SU-DHL-6 (cell line): ENCODE measurements around the gene ATP7B.

Source experiments
- H2AFZ ChIP-seq: fragments of 200-600 bp; sonication (generic); 2 replicates; pipeline ENCODE4 v1.6.1; 2014; ENCODE audit warnings: low read depth, mild to moderate bottlenecking, moderate library complexity, mixed read lengths, antibody characterized with exemption, low read length; ENCODE audit not compliant: severe bottlenecking
- H3F3A ChIP-seq: fragments of 200-600 bp; shearing (Covaris generic); 2 replicates; pipeline ENCODE4 v1.6.0; 2016; ENCODE audit warnings: antibody characterized with exemption, mild to moderate bottlenecking; ENCODE audit not compliant: insufficient read depth
- H3K27ac ChIP-seq: fragments of 200-600 bp; sonication (generic); 2 replicates; pipeline ENCODE4 v1.5.1; 2016; ENCODE audit warnings: low read depth, mild to moderate bottlenecking, low read length, moderate library complexity, mixed read lengths
- H3K27me3 ChIP-seq: fragments of 200-600 bp; sonication (generic), shearing (Covaris generic); 2 replicates; pipeline ENCODE4 v1.6.0; 2014; ENCODE audit warnings: mild to moderate bottlenecking, low read length
- H3K36me3 ChIP-seq: fragments of 200-600 bp; sonication (generic); 2 replicates; pipeline ENCODE4 v1.6.1; 2014; ENCODE audit warnings: mild to moderate bottlenecking, low read length, mixed read lengths
- H3K4me2 ChIP-seq: fragments of 300-600, 200-600 bp; shearing (Covaris generic), sonication (generic); 2 replicates; pipeline ENCODE4 v1.6.0; 2014; ENCODE audit warnings: low read length, low read depth, mild to moderate bottlenecking; ENCODE audit not compliant: poor library complexity, severe bottlenecking
- H3K4me3 ChIP-seq: fragments of 200-600 bp; sonication (generic); 2 replicates; pipeline ENCODE4 v1.5.1; 2014; ENCODE audit warnings: antibody characterized with exemption, low read length, mild to moderate bottlenecking, mixed read lengths; ENCODE audit not compliant: insufficient read depth, poor library complexity, severe bottlenecking
- H3K79me2 ChIP-seq: fragments of 200-600 bp; sonication (generic); 2 replicates; pipeline ENCODE4 v1.6.1; 2014; ENCODE audit warnings: mild to moderate bottlenecking, low read length, moderate library complexity; ENCODE audit not compliant: insufficient read depth
- H3K9ac ChIP-seq: fragments of 200-600 bp; sonication (generic); 2 replicates; pipeline ENCODE4 v1.7.0; 2014; ENCODE audit warnings: mild to moderate bottlenecking, low read length
- H3K9me2 ChIP-seq: fragments of 200-600 bp; sonication (generic); replicated peaks from 2 replicates; pipeline ENCODE4 v1.6.1; 2014; ENCODE audit warnings: low read length; ENCODE audit not compliant: insufficient read depth
- H3K9me3 ChIP-seq: fragments of 200-600 bp; sonication (generic); 2 replicates; pipeline ENCODE4 v1.6.1; 2014; ENCODE audit warnings: low read length, mixed read lengths; ENCODE audit not compliant: insufficient read depth
- H4K20me1 ChIP-seq: fragments of 200-600 bp; sonication (generic); 2 replicates; pipeline ENCODE4 v1.6.1; 2014; ENCODE audit warnings: low read depth, mild to moderate bottlenecking, antibody characterized with exemption, low read length, moderate library complexity, mixed read lengths
- CTCF ChIP-seq: fragments of 200-600 bp; sonication (generic); IDR thresholded peaks from one replicate; pipeline ENCODE4 v1.5.1; 2017; ENCODE audit warnings: antibody characterized with exemption, mild to moderate bottlenecking, low read length, moderate library complexity; ENCODE audit not compliant: insufficient read depth, poor library complexity, severe bottlenecking
- EZH2phosphoT487 ChIP-seq: fragments of 200-600 bp; sonication (generic), shearing (Covaris generic); conservative IDR thresholded peaks from 2 replicates; pipeline ENCODE4 v1.6.1; 2018; ENCODE audit warnings: mild to moderate bottlenecking, antibody characterized with exemption, low read length, moderate library complexity, mixed read lengths

Gene ATP7B

GRCh38 chr13:52048516-52048915 is 37.3 kb upstream of the ATP7B start:
- H3K9me2 ChIP-seq, result no peaks in the 10 kb centered on the region
- no peak overlapping the region for H3K9ac ChIP-seq
- H3K4me3 ChIP-seq, result no peak overlapping the region
- no peaks in the 10 kb centered on the region for H3F3A ChIP-seq
- TF ChIP-seq CTCF (no peak), EZH2phosphoT487 (no peak)
- H2AFZ ChIP-seq, result no peak overlapping the region
- no peaks in the 10 kb centered on the region for H3K9me3 ChIP-seq
- H3K36me3 ChIP-seq, result no peaks in the 10 kb centered on the region
- no peaks in the 10 kb centered on the region for H4K20me1 ChIP-seq
- no peaks in the 10 kb centered on the region for H3K27me3 ChIP-seq
- H3K79me2 ChIP-seq, result no peaks in the 10 kb centered on the region
- no peak overlapping the region for H3K27ac ChIP-seq
- no peak overlapping the region for H3K4me2 ChIP-seq

GRCh38 chr13:52047463-52047862 is 36.2 kb upstream of the ATP7B start:
- Histone ChIP-seq H3K9ac (no peak overlapping the region), H3K4me2 (no peak overlapping the region), H3K4me3 (no peak overlapping the region), H3K27me3 (no peaks in the 10 kb centered on the region), H3K27ac (no peak overlapping the region), H4K20me1 (no peaks in the 10 kb centered on the region), H3K79me2 (no peaks in the 10 kb centered on the region), H3K9me3 (no peaks in the 10 kb centered on the region), H3F3A (no peaks in the 10 kb centered on the region), H3K9me2 (no peaks in the 10 kb centered on the region), H3K36me3 (no peaks in the 10 kb centered on the region), H2AFZ (no peak overlapping the region)
- no peak for TF ChIP-seq CTCF
- TF ChIP-seq EZH2phosphoT487, result no peak

DNA sequence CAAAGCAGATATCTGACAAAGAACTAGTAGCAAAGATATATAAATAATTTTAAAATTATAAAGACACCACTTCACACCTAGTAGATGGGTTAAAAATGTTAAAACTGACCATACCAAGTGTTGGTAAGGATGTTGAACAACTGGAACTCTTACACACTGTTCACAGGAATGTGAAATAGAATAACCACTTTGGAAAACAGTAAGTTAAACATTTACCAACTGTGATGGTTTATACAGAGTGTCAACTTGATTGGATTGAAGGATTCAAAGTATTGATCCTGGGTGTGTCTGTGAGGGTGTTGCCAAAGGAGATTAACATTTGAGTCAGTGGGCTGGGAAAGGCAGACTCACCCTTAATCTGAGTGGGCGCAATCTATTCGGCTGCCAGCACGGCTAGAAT is 32.4 kb upstream of the ATP7B start:
- H3F3A ChIP-seq, result no peaks in the 10 kb centered on the region
- no peaks in the 10 kb centered on the region for H3K27me3 ChIP-seq
- no peaks in the 10 kb centered on the region for H3K9me2 ChIP-seq
- no peak overlapping the region for H3K27ac ChIP-seq
- H3K36me3 ChIP-seq, result no peaks in the 10 kb centered on the region
- no peak overlapping the region for H3K4me3 ChIP-seq
- no peak overlapping the region for H2AFZ ChIP-seq
- TF ChIP-seq CTCF (no peak), EZH2phosphoT487 (no peak)
- H3K9ac ChIP-seq, result no peak overlapping the region
- H3K4me2 ChIP-seq, result no peak overlapping the region
- H3K9me3 ChIP-seq, result no peaks in the 10 kb centered on the region
- no peaks in the 10 kb centered on the region for H3K79me2 ChIP-seq
- no peaks in the 10 kb centered on the region for H4K20me1 ChIP-seq

DNA sequence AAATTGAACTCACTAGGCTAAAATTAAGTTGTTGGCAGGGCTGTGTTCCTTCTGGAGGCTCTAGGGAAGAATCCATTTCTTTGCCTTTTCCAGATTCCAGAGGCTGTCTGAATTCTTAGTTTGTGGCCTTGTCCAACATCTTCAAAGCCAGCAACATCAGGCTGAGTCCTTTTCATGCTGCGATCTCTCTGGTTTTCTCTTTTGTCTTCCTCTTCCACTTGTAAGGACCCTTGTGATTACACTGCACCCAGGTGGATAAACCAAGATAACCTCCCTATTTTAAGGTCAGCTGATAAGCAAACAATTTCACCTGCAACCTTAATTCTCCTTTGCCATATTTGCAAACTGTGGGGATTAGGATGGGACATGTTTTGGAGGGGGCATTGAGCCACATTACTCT is 24.8 kb upstream of the ATP7B start:
- H3F3A ChIP-seq, result no peaks in the 10 kb centered on the region

More for the DNA sequence above, 24.8 kb upstream of the ATP7B start:
- H3K9ac ChIP-seq, result no peak overlapping the region
- 0 out of 2 replicates have a peak, but pooled peaks cover 3% of the 10 kb centered on the region for H4K20me1 ChIP-seq
- H3K4me2 ChIP-seq, result no peak overlapping the region
- no peaks in the 10 kb centered on the region for H3K9me2 ChIP-seq
- TF ChIP-seq EZH2phosphoT487, result no peak
- no peak for TF ChIP-seq CTCF
- no peaks in the 10 kb centered on the region for H3K36me3 ChIP-seq
- no peak overlapping the region for H2AFZ ChIP-seq
- no peaks in the 10 kb centered on the region for H3K79me2 ChIP-seq
- no peak overlapping the region for H3K4me3 ChIP-seq
- no peaks in the 10 kb centered on the region for H3K27me3 ChIP-seq
- H3K27ac ChIP-seq, result no peak overlapping the region
- no peaks in the 10 kb centered on the region for H3K9me3 ChIP-seq
